IPS-NIHi7 (cell line): Measurements from ENCODE around the gene RALGDS.
"Not testable (repeated sequence)": the region's sequence is repeated elsewhere in the genome, so short reads cannot be mapped to it uniquely, and the experiment has no call there.

Experiments
- DNase-seq: peaks from one replicate; pipeline ENCODE4 v3.0.0; 2012; ENCODE audit warnings: mixed read lengths; ENCODE audit errors: extremely low spot score

RALGDS gene

GRCh38 chr9:133088146-133088750, 32.8 kb downstream of the RALGDS start:
- DNase-seq, result no peak

DNA sequence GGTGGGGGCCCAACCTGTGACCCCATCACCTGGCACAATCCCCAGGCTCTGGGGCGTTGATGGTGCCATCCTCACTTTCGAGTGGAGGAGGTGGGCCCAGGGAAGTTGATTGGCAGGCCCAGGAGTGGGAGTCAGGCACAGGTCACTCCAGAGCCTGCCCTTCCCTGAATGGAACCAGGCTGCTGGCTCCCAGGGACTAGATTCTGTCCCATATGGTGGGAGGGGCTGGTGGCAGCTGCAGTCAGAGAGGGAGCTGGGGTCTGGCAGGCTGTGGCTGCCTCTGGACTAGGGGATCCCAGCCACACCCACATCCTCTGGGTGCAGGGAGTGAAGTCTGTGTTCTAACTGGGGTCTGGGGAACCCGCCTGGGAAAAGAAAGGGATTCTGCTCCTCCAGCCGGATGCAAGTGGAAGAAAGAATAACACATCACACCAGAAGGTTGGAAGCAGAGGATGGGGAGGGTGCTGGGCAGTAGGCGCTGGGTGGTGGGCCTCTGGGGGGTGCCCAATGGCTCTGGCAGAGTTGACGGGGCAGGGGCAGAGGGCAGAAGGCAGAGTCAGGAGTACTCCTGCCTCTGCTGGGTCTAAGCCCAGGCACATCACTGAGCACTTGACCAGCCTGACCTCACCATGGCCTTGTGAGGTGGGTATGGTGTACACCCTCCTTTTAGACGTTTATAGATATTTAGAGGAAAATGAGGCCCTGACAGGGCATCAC, 33.5 kb downstream of the RALGDS start:
- no peak for DNase-seq

DNA sequence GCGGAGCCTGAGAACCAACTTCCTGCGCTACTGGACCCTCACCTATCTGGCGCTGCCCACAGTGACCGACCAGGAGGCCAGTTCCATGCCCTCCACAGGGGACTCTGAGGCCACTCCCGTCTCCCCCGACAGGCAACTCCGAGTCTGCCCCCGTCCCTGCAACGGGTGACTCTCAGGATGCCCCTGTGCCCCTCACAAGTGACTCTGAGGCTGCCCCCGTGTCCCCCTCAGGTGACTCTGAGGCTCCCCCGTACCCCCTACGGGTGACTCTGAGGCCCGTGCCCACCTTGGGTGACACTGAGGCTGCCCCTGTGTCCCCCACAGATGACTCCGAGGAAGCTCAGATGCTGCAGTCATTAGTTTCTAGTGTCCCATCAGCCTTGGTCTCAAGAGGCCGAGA, 34.1 kb downstream of the RALGDS start:
- DNase-seq, result no peak

DNA sequence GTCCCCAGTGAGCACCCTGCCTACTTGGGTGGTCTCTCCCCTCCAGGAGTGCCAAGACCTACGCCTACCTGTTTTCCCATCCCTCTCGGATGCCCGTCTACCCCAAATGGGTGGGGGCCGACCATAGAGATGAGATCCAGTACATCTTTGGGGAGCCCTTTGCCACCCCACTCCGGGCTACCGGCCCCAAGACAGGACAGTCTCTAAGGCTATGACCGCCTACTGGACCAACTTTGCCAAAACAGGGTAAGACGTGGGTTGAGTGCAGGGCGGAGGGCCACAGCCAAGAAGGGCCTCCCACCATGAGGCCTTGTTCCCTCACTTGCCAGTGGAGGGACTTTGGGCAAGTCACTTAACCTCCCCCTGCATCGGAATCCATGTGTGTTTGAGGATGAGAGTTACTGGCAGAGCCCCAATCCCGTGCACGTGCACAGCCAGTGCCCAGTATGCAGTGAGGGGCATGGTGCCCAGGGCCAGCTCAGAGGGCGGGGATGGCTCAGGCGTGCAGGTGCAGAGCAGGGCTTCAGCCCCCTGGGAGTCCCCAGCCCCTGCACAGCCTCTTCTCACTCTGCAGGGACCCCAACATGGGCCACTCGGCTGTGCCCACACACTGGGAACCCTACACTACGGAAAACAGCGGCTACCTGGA, 34.7 kb downstream of the RALGDS start:
- DNase-seq, result not testable (repeated sequence)

GRCh38 chr9:133083688-133084087, 37.4 kb downstream of the RALGDS start:
- DNase-seq, result not testable (repeated sequence)

DNA sequence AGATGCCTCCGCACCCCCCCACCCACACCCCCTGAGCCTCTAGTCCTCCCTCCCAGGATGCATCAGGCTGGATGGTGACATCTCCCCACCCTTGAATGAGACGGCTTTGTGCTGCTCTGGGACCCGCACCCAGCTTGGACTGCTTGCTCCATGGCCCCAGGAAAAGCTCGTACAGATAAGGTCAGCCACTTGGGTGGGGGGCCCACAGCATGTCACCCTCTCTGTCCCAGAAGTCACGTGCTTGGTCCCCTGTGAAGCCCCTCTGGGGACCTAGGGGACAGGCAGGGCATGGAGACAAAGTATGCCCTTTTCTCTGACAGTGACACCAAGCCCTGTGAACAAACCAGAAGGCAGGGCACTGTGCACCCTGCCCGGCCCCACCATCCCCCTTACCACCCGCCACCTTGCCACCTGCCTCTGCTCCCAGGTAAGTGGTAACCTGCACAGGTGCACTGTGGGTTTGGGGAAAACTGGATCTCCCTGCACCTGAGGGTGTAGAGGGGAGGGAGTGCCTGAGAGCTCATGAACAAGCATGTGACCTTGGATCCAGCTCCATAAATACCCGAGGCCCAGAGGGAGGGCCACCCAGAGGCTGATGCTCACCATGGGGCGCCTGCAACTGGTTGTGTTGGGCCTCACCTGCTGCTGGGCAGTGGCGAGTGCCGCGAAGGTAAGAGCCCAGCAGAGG, 38.9 kb downstream of the RALGDS start:
- DNase-seq, result not testable (repeated sequence)

DNA sequence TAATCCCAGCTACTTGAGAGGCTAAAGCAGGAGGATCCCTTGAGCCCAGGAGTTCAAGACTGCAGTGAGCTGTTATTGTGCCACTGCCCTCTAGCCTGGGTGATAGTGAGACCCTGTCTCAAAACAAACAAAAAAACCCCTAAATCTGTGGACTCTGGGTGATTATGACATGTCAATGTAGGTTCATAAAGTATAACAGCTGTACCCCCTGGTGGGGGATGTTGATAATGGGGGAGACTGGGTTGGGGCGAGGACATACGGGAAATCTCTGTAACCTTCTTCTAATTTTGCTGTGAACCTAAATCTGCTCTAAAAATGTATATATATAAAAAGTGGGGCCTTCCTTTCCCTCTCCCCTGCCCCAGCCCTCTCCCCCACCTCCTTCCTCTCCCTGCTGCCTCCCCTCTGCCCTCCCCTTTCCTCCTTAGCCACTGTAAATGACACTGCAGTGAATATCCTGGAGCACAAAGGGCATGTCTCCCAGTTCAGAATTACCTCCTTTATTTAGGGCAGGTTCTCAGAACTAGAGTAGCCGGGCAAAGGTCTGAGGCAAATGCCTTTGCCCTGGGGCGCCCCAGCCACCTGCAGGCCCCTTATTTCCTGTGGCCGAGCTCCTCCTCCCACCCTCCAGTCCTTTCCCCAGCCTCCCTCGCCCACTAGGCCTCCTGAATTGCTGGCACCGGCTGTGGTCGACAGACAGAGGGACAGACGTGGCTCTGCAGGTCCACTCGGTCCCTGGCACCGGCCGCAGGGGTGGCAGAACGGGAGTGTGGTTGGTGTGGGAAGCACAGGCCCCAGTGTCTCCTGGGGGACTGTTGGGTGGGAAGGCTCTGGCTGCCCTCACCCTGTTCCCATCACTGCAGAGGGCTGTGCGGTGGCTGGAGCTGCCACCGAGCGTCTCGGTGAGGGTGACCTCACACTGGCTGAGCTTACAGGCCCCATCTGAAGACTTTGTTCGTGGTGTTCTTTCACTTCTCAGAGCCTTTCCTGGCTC, 40.0 kb downstream of the RALGDS start:
- not testable (repeated sequence) for DNase-seq

DNA sequence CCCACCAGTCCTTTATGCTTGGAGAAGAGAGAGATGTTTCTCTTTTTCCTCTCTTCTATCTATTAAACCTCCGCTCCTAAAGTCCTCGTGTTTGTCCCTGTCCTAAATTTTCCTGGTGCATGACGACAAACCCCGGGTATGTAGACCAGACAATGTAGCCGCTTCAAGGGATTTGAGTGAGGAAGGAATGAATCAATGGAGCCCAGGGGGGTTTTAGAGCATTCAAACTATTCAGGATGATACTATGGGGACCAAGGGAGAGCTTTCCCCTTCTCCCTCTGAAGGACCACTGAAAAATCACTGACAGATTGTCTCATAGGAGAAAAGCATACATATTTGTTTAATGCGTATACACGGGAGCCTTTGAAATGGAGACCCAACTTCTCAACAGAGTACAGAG, 40.9 kb downstream of the RALGDS start:
- DNase-seq, result no peak

GRCh38 chr9:133078486-133078885, 42.6 kb downstream of the RALGDS start:
- no peak for DNase-seq

- DNase-seq, result no peak
Observed at GRCh38 chr9:133076691-133077090, 44.3 kb downstream of the RALGDS start.

DNA sequence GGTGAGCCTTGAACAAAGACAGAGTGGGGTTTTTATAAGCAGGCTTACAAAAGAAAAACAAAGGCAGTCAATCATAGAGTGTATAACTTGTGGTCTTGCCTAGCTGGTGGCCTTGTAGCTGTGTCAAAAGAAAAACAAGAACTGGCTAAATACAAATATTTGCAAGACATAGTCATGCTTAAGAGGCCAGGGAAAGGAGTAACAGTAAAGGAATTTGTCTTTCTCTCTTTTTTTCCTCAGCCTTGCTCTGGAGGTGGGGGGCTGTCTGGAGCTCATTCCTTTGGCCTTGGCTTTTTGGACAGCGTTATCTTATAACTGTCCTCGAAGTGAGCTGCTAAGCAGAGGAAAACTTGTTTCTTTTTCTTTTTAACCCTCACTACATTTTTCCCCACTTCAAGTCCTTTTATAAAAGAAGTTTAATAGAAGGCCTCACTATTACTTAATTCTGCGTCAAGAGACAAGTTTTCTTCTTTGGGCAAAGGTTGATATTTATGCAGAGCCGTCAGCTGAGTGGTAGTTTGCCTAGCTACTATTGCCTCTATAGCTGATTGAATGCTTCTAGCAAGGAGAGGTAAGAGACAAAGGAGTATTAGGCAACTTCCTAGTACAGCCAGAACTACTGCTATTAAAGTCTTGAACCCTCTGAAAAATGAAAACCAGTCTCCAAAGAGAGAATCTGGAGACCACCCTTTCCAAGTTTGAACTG, 45.0 kb downstream of the RALGDS start:
- no peak for DNase-seq

- DNase-seq, result no peak
Observed at GRCh38 chr9:133074111-133074651, 46.9 kb downstream of the RALGDS start.

DNA sequence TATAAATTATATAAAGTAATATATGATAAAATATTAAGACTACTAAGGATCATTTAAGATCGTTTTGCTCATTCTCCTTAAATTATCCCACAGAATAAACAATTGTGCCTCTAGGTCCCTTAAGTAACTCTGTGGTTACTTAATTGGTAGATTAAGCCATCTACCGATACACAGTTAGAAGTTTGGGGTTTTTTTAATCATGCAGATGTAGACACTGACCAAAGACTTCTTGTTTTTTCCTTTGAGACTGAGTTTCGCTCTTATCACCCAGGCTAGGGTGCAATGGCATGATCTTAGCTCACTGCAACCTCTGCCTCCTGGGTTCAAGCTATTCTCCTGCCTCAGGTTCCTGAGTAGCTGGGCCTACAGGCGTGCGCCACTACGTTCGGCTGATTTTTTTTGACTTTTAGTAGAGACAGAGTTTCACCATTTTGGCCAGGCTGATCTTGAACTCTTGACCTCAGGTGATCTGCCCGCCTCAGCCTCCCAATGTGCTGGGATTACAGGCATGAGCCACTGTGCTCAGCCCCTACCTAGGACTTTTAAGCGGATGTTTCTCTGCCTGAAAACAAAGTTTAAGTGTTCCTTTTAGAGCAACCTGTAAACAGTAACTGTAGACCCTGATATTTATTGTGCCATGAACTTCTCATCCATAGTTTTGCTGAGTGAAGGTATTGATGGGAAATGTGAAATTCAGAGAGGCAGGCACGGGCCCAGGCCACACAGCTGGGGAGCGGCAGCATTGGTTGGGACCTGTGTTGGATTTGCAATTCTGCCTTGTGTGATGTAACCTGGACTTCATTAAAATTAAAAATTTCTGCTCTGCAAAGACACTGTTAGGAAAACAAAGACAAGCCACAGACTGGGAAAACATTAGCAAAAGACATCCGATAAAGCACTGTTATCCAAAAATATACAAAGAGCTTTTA, 47.7 kb downstream of the RALGDS start:
- DNase-seq, result no peak

DNA sequence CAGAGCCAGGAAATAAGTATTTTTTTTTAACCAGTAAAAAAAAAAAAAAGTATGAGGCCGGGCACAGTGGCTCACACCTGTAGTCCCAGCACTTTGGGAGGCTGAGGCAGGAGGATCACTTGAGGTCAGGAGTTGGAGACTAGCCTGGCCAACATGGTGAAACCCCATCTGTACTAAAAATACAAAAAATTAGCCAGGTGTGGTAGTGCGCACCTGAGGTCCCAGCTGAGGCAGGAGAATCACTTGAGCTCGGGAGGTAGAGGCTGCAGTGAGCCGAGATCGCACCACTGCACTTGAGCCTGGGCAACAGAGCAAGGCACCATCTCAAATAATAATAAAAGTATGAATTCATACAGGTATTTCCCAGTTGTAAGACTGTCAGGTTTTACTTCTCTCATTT, 48.8 kb downstream of the RALGDS start:
- DNase-seq, result not testable (repeated sequence)

DNA sequence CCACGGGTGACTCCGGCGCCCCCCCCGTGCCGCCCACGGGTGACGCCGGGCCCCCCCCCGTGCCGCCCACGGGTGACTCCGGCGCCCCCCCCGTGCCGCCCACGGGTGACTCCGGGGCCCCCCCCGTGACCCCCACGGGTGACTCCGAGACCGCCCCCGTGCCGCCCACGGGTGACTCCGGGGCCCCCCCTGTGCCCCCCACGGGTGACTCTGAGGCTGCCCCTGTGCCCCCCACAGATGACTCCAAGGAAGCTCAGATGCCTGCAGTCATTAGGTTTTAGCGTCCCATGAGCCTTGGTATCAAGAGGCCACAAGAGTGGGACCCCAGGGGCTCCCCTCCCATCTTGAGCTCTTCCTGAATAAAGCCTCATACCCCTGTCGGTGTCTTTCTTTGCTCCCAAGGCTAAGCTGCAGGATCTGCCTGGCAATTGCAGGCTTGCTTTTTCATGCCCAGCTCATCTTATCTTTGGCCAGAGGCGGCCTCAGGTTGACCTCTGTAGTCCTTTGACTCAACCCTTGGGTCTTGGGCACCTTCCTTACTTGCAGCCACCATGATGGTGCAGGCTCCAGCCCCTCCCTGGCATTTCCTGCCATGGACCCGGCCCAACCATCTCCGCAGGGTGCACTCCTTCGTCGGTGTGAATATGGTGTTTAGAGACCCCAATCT, 49.4 kb downstream of the RALGDS start:
- no peak for DNase-seq

GRCh38 chr9:133070985-133071384, 50.1 kb downstream of the RALGDS start:
- not testable (repeated sequence) for DNase-seq

DNA sequence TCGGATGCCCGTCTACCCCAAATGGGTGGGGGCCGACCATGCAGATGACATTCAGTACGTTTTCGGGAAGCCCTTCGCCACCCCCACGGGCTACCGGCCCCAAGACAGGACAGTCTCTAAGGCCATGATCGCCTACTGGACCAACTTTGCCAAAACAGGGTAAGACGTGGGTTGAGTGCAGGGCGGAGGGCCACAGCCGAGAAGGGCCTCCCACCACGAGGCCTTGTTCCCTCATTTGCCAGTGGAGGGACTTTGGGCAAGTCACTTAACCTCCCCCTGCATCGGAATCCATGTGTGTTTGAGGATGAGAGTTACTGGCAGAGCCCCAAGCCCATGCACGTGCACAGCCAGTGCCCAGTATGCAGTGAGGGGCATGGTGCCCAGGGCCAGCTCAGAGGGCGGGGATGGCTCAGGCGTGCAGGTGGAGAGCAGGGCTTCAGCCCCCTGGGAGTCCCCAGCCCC, 50.5 kb downstream of the RALGDS start:
- not testable (repeated sequence) for DNase-seq

DNA sequence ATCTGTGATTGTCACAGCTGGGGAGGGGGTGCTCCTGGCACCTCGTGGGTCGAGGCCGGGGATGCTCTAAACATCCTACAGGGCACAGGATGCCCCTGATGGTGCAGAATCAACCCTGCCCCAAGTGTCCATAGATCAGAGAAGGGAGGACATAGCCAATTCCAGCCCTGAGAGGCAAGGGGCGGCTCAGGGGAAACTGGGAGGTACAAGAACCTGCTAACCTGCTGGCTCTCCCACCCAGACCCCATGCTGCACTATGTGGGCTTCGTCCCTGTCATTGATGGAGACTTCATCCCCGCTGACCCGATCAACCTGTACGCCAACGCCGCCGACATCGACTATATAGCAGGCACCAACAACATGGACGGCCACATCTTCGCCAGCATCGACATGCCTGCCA, 52.6 kb downstream of the RALGDS start:
- not testable (repeated sequence) for DNase-seq
